Posterior vena cava (tissue), 2 donors: Measurements from ENCODE around the gene LASP1NB.

Source experiments
- DNase-seq: peaks from one replicate; pipeline ENCODE4 v3.0.0-alpha.2; 2020; ENCODE audit warnings: low spot score
- intact Hi-C, 2 donors: fragments of 100-400 bp; cut with DNase I; formaldehyde crosslinking; loops; one replicate each; pipeline versions ENCODE4 v1.14.1 to v1.14.2; 2022 to 2023
- donor health status: DM: yes; HTN: yes; CAD: no.
- donor health status: DM: yes; HTN: yes; CAD: no.

Gene LASP1NB

DNA sequence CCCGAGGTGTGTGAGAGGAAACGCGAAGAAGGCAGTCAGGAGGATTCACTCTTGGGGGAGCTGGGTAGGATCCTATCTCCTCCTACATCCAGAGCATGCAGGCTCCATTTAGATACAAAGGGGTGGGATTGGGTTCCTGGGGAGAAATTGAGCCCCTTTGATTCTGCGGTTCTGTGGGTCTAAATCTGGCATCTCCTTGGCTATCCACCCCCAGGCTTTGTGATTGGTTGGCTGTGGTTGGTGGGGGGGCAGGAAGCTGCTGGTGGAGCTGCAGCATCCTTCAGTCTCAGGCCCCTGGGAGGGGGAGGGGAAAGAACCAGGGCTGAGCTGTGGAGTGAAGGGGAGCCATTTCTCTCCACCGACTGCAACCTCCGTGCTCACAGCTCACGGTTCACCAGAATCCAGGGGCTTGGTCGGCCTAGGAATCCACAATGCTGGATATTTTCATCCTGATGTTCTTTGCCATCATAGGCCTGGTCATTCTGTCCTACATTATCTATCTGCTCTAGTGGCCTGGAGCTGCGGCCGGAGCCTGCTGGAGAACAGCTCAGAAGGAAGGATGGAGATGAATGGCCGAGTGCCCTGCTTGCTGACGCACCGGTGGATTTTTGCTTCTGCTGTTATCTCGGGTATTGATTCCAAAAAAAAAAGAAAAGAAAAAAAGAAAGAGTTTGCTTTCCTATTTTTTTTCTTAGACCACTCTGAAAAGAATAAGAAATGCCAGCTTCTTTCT is at the start of gene LASP1NB:
Gene LASP1NB, plus strand, starts transcription at position 352 of the 733 bp plus-strand sequence.
- DNase-seq, result no peak
- intact Hi-C loops, result no loop called here

DNA sequence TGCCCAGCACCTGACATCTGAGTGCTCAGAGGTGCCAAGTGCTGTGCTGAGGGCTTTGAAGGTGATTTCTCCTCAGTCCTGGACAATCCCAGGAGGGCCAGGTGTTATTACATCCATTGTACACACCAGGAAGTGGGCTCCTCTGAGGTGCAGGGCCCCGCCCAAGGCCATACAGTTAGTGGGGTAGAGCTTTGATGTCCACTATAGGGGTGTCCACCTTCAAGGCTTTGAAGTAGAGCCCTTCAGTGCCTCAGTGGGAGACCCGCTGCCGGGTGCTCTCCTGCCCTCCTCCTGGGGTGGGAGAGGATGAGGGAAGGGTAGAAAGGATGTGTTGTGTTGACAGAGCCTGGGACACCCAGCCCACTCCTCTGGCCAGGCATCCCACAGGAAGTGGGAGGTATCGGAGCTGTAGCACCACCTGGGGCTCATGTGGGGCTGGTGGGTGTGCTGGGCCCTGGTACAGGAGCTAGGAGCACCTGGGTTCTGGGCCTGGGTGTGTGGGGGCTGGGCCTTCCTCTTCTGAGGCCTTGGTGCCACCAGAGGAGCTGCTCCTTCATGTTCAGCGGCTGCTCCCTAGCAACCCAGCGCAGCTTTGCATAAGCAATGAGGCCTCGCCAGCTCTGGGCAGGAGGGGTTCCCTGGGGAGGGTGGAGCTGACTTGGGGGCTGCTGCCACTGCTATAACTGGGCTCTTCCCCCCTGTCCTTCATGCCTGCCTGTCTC is 48.1 kb upstream of the LASP1NB start:
- no peak for DNase-seq

DNA sequence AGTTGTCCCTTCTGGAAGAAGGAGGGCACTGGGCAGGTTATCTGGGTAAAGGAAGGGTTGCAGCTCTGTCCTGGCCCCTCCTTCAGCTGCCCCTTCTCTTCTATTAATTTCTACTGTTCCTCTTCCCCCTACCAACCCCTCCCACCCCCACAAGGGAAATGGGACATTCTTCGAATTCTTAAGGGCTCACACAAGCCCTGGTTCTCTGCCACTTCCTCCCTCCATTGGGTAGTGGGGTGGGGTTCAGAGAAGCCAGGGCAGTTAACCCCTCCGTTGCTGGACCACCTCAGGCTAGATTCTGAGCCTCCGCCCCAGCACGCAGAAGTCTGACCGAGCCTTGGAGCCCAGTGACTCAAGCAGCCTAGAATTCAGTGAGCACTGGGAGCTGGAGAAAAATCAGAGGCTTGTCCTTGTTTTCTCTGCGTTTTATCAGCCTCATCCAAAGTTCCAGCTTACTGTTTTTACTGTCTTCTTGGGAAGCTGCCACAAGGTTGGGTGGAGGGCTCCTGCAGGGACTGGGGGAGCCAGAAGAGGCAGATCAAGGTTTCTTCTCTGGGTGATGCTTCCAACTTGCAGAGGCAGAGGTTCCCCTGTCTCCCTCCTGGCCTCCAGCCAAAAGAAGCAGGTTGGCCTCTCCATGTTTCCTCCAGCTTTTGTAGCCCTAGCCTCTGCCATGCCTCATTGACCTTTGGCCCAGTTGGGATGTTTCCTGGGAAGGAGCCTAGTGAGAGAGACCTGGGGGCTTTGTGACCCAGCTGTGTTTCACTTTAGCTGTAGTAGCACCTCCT is 45.3 kb upstream of the LASP1NB start:
- intact Hi-C loops, result no loop called here
- no peak for DNase-seq

More for the DNA sequence above, 48.1 kb upstream of the LASP1NB start:
- intact Hi-C loops, result no loop called here

DNA sequence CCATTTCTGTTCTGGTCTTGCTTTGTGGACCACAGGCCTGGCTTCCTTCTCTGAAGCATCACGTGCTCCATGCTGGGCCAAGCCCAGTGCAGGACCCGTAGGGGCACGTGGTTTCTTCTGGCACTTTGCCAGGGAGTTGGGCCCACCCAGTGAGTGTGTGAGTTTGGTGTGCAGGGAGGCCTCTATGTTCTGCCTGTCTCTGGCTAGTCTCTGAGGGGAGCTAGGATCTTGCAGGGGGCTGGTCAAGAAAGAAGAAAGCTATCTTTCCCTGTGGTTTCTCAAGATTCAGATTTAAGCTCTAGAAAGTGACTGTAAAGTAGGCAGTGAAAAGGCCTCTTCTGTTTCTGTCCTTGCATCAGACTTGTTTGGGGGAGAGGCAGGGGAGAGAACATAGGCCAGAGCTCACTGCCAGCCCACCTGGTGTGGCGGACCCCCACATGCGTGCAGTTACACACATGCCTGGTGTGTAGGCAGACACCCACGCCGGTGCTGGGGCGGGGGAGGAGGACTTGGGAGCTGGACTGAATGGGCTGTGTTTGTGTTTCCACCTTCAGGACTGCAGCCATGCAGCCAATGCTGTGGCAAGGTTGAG is 43.7 kb upstream of the LASP1NB start:
- intact Hi-C loops, result no loop called here
- DNase-seq, result peak; percentile 90

DNA sequence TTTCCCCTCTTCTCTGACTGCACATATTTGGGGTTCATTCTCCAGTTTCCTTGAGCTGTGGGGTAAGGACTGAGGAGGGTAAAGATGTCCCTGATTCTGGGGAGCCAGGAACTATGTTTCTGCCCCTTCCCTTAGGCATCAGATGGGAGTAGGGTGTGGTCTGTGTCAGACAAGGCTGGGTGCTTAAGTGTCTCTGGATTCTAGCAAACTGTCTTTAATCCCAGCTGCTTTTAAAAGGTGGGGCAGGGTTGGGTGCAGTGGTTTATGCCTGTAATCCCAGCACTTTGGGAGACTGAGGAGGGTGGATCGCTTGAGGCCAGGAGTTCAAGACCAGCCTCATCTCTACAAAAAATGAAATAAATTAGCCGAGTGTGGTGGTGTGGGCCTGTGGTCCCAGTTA is 42.5 kb upstream of the LASP1NB start:
- DNase-seq, result no peak
- intact Hi-C loops, result no loop called here

DNA sequence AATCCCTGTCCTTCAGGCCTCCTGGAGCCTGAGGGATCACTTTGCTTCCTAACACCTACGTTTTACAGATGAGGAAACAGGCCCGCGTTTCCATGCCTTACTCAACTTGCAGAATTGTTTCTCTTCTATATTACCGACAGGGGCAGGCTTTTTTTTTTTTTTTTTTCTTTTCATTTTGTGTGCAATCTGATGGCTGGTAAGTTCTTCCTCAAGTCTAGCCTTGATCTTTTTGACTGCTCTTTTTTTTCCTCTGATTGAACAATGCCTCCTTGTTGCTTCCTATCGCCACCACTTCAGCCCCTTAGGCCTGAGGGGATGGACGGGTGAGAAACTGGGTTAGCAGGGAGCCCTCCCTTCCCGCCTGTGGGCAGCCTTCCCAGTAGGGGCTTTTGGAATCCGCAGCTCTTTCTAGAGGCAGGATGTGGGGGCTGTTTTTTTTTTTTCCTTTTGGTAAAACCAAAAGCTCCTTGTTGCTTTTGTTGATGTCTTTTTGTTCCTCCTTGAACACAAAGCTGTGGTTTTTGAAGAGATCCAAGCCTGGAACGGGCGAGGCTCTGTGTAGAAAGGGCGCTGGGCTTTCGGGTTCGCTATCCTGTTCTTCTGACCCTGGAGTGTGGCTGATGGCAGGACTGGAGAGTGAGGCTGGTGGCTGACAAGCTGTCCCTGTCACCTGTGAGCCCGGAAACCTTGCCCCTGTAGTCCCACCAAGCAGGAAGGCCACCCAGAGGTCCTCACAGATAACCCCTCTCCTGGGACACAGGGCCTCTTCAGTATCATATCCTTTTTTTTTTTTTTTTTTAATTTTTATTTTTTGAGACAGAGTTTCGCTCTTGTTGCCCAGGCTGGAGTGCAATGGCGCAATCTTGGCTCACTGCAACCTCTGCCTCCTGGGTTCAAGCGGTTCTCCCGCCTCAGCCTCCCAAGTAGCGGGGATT is 41.6 kb upstream of the LASP1NB start:
- intact Hi-C loops, result no loop called here
- DNase-seq, result no peak

DNA sequence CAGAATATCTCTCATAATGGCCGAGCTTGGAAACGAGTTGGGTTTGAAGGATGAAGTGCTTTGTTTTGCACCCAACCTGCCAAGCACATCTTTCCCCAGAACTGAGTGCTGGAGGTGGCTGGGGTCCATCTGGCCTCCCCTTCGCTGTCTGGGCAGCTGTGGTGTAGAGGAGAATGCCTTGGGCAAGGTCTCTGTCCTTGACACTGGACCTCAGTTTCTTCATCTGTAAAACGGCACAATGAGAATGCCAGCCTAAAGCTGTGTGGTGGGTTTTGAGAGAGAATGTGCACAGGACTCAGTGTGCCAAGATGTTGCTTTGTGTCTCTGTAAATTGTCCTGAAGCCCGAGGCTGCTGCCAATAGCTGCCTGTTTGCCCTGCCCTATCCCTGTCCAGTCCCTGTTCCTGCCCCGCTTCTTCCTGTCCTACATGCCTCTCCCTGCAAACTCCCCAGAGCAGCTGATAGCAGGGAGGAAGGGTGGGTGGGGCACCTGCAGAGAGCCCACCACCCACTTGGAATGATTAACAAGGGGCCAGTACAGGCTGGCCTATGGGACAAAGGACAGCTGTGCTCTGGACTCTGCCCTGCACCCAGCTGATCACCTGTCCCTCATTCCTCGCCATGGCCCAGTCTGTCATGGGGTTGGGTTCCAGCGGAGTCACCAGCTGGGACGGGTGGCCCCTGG is 40.2 kb upstream of the LASP1NB start:
- intact Hi-C loops, result no loop called here
- no peak for DNase-seq

DNA sequence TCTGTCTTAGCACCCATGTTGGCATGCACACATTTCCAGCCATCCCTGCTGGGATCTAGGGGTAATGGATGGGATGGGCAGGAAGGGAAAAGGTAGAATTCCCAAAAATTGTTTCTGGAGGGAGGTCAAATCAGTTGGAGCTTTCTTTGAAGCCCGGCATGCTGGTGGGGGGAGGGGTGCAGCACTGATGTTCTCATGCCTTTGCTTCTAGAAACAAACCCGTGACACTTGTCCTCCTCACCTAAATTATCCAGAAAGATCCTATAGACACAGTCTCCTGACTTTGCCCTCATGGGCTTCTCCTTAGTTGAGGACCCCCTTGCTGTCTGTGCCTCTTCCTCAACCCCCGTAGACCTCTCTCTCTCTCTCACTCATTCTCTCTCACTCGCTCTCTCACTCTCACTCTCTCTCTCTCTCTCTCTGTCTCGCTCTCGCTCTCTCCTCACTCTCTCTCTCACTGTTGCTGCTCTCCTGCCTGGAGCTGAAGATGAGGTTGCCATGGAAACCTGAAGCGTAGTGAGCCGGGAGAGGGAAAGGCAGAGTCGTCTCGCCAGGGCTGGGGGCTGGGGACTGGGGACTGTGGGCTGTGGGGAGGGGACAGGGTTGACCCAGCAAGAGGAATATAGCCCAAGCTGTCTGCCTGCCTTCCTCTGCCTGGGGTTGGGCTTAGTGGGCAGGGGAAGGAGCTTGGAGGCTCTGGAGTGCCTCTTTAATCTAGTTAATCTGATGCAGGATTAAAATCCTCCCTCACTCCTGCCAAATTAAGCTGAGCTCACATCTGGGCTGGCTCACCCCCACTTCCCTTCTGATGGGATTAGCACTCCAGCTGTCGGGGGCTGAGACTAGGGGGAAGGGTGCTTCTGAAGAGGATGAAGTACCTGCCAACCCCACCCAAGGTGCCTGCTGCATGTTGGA is 39.4 kb upstream of the LASP1NB start:
- intact Hi-C loops, result no loop called here
- DNase-seq, result no peak

DNA sequence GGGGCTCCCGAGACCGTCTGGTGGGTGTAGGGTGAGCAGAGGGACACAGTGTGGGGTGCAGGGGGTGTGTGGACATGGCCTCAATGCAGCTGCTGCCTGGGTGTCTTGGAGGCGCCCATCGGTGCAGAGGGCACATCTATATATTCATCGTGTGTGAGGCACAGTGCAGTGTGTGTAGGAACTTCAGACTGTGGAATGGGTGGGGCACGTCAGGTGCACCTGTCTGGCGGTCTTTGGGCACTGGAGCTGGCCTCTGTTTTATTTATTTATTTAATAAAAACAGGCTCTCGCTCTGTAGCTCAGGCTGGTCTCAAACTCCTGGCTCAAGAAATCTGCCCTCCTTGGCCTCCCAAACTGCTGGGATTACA is 38.8 kb upstream of the LASP1NB start:
- intact Hi-C loops, result no loop called here
- no peak for DNase-seq

DNA sequence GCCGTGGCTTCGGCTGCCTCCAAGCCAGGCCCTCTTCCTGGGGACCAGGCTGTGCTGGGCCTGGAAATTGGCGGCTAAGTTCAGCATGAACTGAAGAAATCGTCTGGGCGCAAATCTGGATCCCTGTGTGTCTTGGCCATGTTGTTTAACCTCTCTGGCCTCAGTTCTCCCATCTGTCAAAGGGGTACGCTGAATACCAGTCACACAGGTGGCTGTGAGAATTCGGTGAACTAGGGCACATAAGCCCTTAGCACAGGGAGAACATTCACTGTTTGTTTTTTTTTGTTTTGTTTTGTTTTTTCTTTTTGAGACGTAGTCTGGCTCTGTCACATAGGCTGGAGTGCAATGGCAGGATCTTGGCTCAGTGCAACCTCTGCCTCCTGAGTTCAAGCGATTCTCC is 36.6 kb upstream of the LASP1NB start:
- DNase-seq, result no peak
- intact Hi-C loops, result no loop called here

DNA sequence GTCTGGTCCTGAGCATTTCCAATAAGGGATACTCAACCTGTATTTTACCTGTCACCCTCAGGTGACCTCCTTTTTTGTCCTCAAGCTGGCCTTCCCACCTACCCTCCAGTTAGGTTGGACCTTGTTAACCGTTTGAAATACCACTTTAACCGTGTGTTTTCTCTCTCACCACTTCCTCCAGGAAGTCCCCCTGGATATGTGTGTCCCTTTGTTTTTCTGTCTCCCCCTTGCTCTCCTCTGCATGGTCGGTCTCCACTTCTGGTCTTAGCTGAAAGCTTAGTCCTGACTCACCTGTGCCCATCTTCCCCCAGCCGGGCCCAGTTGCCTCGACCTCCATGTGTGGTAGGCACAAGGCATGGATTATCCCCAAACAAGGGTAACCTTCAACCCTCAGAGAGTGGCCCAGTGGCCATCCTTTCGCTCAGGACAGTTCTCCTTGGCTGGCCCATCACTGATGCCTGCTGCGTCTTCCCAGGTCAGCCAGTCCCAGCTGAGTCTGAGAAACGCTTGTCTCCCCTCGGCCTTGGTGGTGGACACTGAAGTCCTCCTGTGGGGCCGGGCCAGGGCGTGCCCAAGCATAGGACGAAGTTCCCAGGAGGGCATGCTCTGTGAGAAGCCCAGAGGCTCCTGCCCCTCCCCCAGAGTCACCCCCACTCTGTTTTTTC is 35.5 kb upstream of the LASP1NB start:
- intact Hi-C loops, result no loop called here
- no peak for DNase-seq

DNA sequence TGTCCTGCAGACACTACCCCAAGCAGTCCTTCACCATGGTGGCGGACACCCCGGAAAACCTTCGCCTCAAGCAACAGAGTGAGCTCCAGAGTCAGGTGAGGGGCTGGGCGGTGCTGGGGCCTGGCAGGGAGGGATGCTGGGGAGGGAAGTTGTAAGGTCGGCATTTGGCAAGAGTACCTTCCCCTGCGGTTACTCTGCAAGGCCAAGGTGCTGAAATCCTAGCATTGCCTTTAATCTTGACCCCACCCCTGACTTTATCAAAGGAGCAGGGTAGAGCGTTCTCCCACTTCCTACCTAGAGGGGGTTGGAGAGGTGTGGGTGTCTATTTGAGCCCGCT is 35.0 kb upstream of the LASP1NB start:
- DNase-seq, result no peak
- intact Hi-C loops, result no loop called here

DNA sequence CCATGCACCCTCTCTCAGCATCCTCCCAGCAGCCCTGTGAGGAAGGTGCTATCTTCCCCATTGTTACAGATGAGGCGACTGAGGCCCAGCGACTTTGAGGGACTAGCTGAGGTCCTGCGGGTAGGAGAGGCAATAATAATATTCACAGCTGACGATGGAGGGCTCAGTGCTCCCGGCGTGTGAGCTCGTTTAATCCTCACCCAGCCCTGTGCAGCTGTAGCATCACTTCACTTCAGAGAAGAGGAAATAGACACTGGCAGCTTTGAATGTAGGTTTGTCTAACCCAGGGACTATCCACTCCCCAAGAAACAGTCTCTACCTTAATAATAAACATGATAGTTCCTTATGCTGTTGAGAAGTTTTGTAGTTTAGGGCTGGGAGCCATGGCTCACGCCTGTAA is 34.0 kb upstream of the LASP1NB start:
- no peak for DNase-seq
- intact Hi-C loops, result no loop called here

DNA sequence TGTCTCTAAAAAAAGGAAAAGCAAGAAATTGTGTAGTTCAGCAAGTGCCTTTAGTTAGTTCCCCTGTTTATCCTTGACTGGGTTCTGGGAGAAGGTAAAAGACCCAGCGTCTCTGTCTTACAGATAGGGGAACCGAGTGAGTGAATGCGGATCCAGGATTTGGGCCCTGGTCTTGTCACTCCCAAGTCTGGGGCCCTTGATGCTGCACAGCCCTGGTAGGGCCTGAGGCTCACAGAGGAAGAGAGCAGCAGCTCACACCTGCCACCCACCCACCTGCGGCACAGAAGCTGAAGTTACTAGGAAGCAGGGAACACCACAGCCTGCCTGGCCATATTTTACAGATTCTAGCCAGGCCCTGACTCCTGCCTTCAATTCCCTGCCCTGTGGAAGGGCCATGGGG is 33.3 kb upstream of the LASP1NB start:
- intact Hi-C loops, result no loop called here
- DNase-seq, result no peak

DNA sequence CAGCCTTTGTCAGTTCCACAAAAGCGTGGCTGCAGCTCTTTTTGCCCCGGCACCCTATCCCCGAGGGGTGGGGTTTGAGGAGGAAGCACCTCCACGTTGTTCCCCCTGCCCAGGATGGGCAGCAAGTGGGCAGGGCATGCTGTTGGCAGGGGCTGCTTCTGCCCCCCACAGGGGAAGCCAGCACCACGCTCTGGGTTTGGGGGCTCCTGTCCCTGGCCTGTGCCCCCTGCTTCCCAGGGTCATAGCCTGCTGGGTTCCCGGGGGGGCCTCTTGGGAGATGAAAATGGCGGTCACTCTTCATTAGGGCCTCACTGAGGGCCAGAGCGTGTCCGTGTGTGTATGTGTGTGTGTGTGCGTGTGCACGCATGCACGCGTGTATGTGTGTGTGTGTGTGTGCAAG is 32.8 kb upstream of the LASP1NB start:
- intact Hi-C loops, result no loop called here

DNA sequence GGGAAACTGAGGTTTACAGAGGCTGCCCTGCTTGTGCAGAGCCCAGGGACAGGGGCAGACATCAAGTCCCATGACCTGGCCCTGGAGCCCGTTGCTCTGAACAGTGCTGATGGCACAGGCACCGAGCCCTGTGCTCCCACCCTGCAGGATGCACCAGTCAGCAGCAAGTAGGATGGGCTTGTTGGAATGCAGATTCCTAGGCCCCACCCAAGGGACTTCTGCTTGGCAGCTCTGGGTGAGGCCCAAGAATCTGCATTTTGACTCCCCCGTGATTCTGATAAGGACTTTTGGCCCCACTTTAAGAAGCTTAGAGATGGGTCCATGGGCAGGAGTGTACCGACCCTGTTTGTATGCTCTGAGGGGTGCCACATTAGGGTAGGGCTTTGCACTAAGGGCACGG is 32.3 kb upstream of the LASP1NB start:
- no peak for DNase-seq
- intact Hi-C loops, result no loop called here

More for the DNA sequence above, 32.8 kb upstream of the LASP1NB start:
- DNase-seq, result no peak

DNA sequence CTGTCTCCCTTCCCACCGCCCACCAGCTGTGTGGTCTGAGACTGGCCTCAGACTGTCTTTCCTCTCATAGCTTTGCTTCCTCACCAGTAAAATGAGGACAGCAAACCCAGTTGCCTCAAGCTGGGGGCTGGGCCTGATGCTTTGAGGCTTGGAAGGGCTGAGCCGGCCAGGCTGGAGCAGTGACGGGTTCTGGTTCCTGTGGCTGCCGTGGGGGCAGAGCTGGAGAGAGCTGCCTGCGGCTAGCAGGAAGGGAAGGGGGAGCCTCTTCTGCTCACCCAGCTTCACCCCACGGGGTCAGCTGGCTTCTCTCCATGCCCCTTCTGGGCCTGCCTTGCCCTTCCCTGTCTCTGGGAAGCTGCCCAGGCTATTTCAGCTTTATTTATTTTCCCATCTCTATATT is 31.8 kb upstream of the LASP1NB start:
- intact Hi-C loops, result no loop called here
- DNase-seq, result peak; percentile 88
